ENCODE data around the gene CMC2.

Gene CMC2

GRCh38 chr16:81041696-81042095, 35.0 kb upstream of the CMC2 start:
- H3K27me3 ChIP-seq (ENCODE audit: low read length) = no peaks in the 10 kb centered on the region
- no peak overlapping the region for H3K27ac ChIP-seq (ENCODE audit: low read depth, low read length)
- TF ChIP-seq CTCF (IDR thresholded peaks at IDR 0.05; ENCODE audit: insufficient read depth, low read length, poor library complexity, severe bottlenecking) (no peak), EZH2phosphoT487 (conservative IDR thresholded peaks at IDR 0.05; ENCODE audit: low read length) (no peak)
- H3F3A ChIP-seq (ENCODE audit: insufficient read depth) = no peaks in the 10 kb centered on the region
- no peak overlapping the region for H3K4me2 ChIP-seq (ENCODE audit: low read depth, low read length, poor library complexity, severe bottlenecking)
- H4K20me1 ChIP-seq (ENCODE audit: low read depth, low read length) = no peaks in the 10 kb centered on the region
- H3K79me2 ChIP-seq (ENCODE audit: insufficient read depth, low read length) = no peaks in the 10 kb centered on the region; the same call in 1 of the 2 replicates
- peaks cover 3% of the 10 kb centered on the region; the same call in 1 of the 2 replicates for H3K36me3 ChIP-seq (ENCODE audit: low read length)
- no peak overlapping the region for H2AFZ ChIP-seq (ENCODE audit: low read depth, low read length, severe bottlenecking)
- no peaks in the 10 kb centered on the region for H3K9me3 ChIP-seq (ENCODE audit: insufficient read depth, low read length)
- no peak overlapping the region for H3K9ac ChIP-seq (ENCODE audit: low read length)
- no peak overlapping the region for H3K4me3 ChIP-seq (ENCODE audit: insufficient read depth, low read length, poor library complexity, severe bottlenecking)
- H3K9me2 ChIP-seq (replicated peaks; ENCODE audit: insufficient read depth, low read length) = no peaks in the 10 kb centered on the region

DNA sequence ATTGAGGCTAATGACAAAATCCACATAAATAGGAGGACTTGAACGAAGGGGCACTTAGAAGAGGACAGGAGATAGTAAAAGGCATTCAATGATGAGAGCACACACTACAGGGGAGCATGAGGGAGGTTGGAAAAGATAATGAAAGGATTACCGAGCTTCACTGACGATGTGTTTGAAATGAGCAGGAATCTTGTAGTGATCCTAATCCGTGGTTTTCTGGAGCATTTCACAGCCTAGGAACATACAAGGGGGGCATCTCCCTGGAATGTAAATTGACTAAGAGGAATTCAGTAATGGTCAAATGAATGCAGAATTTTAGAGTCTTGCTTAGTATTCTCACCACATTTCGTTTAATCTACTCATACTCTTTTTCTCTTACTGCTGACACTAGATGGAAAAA, 34.2 kb upstream of the CMC2 start:
- Histone ChIP-seq H2AFZ (ENCODE audit: low read depth, low read length, severe bottlenecking) (no peak overlapping the region), H3K9me3 (ENCODE audit: insufficient read depth, low read length) (no peaks in the 10 kb centered on the region), H3K36me3 (ENCODE audit: low read length) (peaks cover 3% of the 10 kb centered on the region; the same call in 1 of the 2 replicates), H3K4me2 (ENCODE audit: low read depth, low read length, poor library complexity, severe bottlenecking) (no peak overlapping the region), H4K20me1 (ENCODE audit: low read depth, low read length) (no peaks in the 10 kb centered on the region), H3K79me2 (ENCODE audit: insufficient read depth, low read length) (no peaks in the 10 kb centered on the region; the same call in 1 of the 2 replicates), H3K27ac (ENCODE audit: low read depth, low read length) (no peak overlapping the region), H3K9me2 (replicated peaks; ENCODE audit: insufficient read depth, low read length) (no peaks in the 10 kb centered on the region), H3F3A (ENCODE audit: insufficient read depth) (no peaks in the 10 kb centered on the region), H3K9ac (ENCODE audit: low read length) (no peak overlapping the region), H3K4me3 (ENCODE audit: insufficient read depth, low read length, poor library complexity, severe bottlenecking) (no peak overlapping the region), H3K27me3 (ENCODE audit: low read length) (no peaks in the 10 kb centered on the region)
- no peak for TF ChIP-seq CTCF (IDR thresholded peaks at IDR 0.05; ENCODE audit: insufficient read depth, low read length, poor library complexity, severe bottlenecking)

DNA sequence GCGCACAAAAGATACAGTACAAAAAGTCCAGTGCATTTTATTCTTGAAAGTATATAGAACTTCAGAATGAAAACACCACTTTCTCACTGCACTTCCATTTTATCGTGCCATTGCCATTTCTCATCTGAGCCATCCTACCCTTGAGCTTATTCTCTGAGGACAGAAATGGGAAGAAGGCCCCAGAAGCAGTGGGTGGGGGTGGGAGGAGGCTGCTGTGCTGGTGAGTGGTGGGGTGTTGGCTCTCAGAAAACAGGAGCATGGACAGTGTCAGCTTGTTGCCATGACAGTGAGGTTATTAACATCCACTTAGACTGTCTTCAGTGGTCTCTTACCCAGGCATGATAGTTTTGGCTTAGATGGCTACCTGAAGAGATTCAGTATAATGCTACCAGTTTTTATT, 33.4 kb upstream of the CMC2 start:
- no peaks in the 10 kb centered on the region for H3F3A ChIP-seq (ENCODE audit: insufficient read depth)
- H3K79me2 ChIP-seq (ENCODE audit: insufficient read depth, low read length) = no peaks in the 10 kb centered on the region; the same call in 1 of the 2 replicates
- H3K27me3 ChIP-seq (ENCODE audit: low read length) = no peaks in the 10 kb centered on the region
- H3K4me3 ChIP-seq (ENCODE audit: insufficient read depth, low read length, poor library complexity, severe bottlenecking) = no peak overlapping the region
- TF ChIP-seq EZH2phosphoT487 (conservative IDR thresholded peaks at IDR 0.05; ENCODE audit: low read length) = no peak
- TF ChIP-seq CTCF (IDR thresholded peaks at IDR 0.05; ENCODE audit: insufficient read depth, low read length, poor library complexity, severe bottlenecking) = no peak
- no peak overlapping the region for H3K27ac ChIP-seq (ENCODE audit: low read depth, low read length)
- H3K4me2 ChIP-seq (ENCODE audit: low read depth, low read length, poor library complexity, severe bottlenecking) = no peak overlapping the region
- no peaks in the 10 kb centered on the region for H4K20me1 ChIP-seq (ENCODE audit: low read depth, low read length)
- H3K9me2 ChIP-seq (replicated peaks; ENCODE audit: insufficient read depth, low read length) = no peaks in the 10 kb centered on the region
- H3K36me3 ChIP-seq (ENCODE audit: low read length) = peaks cover 3% of the 10 kb centered on the region; the same call in 1 of the 2 replicates
- H2AFZ ChIP-seq (ENCODE audit: low read depth, low read length, severe bottlenecking) = no peak overlapping the region
- H3K9ac ChIP-seq (ENCODE audit: low read length) = no peak overlapping the region
- no peaks in the 10 kb centered on the region for H3K9me3 ChIP-seq (ENCODE audit: insufficient read depth, low read length)

Data from SU-DHL-6 (cell line).